ENCODE results near the gene EFCAB6.

The EFCAB6 gene

DNA sequence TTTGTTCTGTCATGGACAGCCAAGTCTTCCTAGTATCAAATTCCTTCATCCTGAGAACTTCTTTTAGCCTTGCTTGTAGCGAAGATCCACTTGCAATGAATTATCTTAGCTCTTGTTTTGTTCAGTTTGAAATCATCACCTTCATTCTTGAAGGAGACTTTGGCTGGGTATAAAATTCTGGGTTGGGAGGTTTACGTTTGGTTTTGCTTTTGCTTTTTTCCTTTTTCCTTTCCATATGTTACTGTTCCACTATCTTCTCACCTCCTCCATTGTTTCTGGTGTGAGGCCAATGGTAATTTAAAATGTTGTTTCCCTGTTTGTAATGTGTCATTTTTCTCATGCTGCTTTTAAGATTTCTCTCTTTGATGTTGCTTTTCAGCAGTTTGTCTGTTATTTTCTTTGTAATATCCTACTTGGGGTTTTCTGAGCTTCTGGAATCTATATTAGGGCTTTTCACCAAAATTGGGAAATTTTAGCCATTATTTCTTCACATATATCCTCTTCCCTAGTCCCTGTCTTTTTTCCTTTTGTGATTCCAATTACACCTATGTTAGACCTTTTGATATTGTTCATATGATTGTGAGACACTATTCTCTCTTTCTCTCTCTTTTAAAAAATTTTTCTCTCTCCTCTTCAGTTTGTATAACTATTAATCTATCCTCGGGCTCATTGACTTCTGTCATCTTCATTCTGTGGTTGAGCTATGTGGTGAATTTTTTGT, 172.7 kb downstream of the EFCAB6 start:
- no peak for DNase-seq (ENCODE audit: low spot score)

DNA sequence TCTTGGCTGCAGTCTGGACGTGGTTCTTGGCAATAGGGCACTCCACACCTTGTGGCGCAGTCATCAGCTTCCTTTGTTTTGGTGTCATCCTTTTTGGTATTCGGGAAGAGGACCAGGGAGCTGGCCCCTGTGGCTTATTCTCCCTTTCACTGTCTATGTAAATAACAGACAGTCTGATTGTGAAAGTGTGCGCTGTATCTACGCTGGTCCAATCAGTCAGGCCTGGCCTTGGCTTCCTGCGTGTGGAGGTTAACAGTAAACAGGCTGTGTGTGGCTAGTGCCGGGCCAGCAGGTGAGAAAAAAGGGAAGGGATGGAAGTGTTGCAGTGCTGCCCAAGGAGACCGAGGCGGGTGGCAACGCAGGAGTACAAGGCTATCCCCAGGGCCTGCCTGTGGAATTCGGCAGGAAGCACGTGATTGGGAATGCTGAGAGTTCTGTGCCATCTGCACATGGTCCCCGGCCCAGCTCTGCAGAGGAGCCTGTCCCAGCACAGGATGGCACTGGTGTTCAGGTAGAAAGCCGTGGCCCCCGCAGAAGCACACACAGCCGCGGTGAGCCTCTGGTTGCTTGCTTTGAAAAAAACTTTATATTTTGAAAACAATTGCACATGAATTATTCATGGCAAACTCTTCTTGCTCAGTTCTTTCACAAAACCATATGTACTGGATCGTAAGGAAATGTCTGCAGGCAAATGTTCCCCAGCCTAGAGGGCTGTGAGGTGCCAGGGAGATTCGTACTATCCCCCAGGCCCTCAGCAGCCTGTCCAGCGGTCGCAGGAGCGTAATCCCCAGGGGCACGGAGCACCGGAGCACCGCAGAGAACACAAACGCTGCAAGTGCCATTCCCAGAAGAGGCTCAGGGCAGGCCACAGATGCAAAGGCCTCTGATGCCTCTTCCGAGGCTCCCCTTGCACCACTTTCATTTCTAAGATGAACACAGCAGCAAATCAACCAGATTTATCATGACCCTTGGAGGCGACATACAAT, 174.5 kb downstream of the EFCAB6 start:
- no peak for DNase-seq (ENCODE audit: low spot score)

DNA sequence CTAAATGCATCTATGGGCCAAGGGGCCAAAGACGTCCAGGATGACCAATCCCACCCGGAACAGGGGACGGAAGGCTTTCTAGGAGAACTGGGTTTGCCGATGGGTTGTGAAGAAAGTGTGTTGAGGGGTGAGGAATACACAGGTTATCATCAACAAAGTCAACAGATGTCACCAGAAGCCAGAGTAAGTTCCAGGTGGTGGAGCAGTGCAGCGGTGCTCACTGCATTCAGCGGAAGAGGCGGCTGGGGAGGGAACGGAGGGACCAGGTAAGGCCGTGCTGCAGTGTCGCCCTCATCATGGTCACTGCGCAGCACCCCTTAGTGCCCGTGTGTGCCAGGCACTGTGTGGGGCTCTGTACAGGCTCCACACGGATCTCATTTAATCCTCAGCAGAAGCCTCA, 176.0 kb downstream of the EFCAB6 start:
- DNase-seq (ENCODE audit: low spot score), result no peak

DNA sequence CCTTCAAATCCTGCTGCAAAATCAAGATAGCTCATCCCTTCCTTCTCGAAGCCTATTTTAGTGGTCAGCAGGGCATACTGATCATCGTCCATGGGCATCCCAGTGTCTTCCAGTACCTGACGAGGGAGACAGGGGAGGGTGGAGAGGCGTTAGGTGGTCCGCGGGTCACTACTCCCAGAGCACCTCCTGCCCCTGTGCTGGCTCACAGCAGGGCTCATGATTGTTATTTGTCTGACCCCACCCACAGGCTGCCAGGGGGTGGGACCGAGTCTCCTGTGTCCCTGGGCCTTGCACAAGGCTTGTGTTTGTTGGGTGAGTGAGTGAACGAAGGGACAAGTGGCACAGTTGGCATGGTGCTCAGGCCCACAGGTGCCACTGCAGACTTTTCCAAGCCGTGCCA, 177.0 kb downstream of the EFCAB6 start:
- DNase-seq (ENCODE audit: low spot score), result no peak

DNA sequence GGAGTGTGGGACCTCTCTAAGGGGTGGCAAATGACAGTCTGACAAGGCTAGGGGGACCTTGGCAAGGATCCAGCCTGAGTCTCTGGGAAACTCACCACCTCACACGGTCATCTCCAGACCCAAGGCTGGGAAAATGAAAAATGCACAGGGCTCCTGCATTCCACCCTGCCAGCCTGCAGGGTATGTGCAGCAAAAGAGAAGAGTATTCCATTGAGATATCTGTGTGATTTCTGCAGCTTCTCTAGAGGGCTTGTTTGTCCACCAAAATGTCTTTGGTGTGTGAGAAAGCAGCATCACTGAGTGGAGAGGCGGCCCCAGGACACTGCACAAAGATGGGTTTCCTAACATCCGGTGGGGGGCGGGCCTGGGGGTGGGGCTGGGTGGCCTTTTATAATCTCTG, 177.8 kb downstream of the EFCAB6 start:
- no peak for DNase-seq (ENCODE audit: low spot score)

DNA sequence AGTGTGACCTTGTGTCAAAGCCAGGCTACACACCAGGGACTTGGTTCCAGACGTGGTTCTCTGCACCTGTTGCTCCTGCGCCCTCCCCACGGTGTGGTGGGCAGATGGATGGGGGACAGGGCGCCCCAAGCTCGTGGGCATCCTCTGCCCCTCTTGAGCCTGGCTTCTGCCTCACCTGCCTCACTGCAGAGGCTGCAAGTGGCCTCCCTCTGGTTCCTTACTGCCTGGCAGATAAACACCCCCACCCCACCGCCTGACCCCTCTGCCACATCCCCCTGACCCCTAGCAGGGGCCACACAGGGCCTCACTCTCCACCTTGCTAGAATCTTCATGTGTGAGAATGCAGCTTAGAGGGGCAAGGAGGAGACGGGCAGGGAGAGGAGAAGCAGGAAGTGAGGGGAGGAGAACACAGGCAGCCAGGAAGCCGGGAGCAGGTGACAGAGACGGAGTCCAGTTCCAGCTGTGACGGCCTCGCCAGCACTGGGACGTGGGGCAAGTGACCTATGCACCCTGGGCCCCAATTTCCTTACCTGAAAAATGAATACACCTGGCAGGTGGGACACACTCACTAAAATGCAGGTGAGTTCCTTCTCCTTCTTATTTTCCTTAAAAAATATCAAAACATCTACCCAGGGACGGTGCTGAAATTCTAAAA, 178.3 kb downstream of the EFCAB6 start:
- no peak for DNase-seq (ENCODE audit: low spot score)

DNA sequence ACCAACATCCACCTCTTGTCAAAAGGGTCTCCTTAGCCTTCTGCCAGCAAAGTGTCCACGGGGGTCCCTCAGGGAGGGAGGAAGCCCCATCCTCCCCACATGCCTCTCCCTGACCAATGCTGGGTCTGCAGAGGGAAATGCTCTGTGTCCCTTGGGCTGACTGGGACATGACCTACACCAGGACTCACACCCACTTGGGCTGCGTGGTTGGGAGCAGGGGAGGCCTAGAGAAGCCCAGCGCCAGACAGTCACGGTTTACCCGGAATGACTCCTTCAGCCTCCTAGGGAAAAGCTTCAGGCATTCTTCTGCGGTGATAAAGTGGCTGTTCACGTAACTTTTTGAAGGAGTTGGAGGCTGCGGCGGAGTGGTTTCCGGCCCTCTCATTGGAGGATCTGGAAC, 180.3 kb downstream of the EFCAB6 start:
- DNase-seq (ENCODE audit: low spot score), result no peak

DNA sequence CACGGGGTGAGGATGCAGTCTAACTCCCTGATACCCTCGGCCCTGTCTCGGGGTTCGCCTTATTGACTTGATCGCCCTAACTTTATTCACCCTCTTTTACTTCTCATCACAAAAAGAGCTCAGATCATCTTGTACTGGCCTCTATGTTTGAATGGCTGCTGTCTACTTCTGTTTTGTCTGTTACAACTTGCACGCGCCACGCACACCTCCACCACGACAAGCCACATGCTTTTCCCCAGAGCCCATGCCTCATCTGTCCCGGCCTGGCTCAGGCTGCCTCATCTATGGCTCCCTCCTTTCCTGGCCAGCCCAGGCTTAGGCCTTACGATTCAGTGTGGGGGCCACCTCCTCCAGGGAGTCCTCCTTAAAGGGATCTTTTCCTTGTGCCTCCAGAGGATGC, 180.9 kb downstream of the EFCAB6 start:
- DNase-seq (ENCODE audit: low spot score), result no peak

DNA sequence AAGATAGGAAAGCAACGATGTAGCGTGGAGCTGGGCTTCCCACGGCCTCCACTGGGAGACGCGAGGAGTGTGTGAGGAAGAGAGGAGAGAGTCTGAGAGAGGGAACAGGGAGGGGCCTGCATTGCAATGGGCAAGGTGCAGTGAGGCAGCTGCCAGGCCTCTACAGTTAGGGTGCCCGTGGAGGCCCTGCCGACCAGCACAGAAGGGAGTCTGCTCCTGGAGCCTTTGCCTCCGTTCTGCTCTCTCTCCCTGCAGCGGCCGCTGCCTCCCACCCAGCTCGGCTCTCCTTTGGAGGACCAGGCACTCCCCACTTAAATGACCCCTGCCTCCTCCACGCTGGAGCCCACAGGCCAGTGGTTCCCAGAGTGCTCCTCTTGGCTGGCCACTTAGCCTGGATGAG, 181.7 kb downstream of the EFCAB6 start:
- no peak for DNase-seq (ENCODE audit: low spot score)

DNA sequence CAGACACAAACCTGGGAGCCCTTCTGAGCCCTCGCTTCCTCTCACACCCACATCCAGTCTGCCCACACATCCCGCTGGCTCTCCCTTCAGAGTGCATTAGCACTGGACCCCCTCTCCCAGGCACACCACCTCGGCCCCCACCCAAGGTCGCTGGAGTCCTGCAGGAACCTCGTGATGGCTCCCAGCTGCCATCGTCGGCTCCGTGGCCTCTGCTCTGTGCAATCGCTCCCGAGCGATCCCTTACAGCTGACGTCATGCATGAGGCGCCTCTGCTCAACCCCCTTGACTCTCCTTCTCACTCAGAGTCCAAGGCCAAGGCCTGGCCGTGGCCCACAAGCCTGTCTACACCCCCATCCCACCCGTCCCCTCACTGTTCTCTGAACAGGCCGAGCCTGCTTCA, 183.9 kb downstream of the EFCAB6 start:
- no peak for DNase-seq (ENCODE audit: low spot score)

DNA sequence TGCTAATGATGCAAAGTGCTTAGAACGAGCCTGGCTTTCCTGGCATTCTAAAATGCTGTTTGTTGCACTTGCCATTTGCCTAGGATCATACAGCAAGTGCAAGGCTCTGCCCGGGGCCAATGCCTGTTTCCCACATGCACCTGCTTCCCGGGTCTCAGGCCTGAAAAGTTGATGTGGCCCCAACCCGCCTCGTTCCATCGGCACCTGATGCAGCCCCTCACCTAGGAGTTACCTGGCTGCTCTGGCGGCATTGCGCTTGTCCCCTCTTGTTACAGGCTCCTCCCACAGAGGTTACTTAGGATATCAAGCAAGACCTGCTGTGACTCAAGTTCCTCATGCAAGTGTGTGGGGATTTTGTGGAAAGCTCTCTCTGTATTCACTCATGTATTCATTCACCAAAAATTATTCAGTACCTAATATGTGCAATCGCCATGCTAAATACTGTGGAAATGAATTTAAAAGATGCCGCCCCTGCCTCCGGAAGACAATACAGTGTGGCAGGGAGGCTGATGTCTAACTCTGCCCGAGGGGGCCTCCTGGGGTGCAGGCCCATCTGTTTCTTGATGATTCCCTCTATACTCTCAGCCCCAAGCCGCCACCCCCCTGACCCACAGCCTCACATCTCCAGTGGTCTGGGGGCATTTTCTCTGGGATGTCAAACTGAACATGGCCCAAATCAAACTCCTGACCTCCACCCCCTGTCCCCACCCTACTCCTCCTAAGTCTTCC, 184.5 kb downstream of the EFCAB6 start:
- no peak for DNase-seq (ENCODE audit: low spot score)

DNA sequence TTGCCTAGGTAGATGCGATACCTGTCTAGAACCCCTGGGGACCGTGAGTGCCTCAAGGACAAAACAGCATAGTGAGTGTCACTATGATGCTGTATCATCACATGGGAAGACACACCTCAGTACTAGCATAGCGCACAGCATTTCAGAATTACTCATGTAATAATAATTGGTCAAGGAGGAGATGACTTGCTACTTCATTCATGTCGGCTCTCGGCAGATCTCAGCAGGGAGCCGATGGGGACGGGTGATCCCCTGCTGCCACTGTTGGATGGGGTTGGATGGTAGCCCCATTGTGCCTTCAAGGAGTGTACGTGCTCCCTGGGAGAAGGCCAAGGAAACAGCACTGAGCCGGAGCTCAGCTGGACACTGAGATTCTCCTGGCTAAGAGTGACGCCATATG, 186.9 kb downstream of the EFCAB6 start:
- no peak for DNase-seq (ENCODE audit: low spot score)

DNA sequence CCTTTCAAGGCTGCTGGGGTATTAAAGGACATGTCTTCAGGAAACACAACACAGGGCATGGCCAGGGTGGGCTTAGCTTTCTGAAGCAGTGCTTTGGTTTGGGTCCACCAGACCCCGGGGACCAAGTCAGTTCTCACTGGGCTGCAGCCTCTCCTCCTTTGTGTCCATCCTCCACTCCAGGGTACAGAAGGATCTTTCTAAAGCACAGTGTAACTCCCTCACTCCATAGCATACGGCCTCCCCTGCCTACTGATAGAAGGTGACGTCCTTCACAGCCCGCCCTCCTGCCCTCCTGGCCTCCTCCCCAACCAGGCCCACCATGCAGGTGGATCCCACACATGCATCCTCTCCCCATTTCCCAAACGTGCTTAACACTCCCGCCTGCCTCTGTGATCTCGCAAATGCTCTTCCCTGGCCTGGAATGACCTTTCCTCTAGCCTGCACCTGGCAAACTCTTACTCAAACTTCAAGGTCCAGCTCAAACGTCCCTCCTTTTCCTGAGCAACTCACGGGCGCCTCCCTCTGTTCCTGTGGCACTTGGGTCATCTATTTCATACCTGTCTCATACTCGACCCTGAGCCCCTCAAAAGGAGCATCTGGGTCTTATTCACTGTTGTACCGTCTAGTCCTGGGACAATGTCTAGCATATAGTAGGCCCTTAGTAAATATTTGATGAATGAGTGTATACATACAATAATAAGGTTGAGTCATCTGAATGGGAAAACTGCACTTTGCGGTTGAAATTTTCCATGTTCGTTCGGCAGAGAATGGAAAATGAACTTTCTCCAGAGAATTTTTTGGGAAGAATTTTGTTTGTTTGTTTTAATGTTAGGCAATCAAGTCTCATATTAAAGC, 187.7 kb downstream of the EFCAB6 start:
- DNase-seq (ENCODE audit: low spot score), result no peak

DNA sequence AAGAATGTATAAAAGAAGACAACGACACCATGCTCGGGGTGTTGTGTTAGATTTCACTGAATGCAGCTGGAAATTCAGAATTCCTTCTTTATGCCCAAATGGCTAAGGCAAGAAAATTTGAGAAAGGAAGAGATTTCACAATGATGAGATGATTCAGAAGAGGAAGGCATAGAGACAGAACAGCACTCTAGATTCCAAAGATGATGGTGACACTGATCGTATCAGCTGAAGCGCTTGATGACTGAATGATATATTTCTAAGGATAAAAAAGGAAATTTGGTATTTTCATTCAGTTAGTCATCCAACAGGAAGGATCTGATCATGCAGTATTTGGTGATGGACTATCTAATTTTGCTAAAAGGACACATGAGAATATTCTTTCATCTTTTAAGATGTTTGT, 189.2 kb downstream of the EFCAB6 start:
- no peak for DNase-seq (ENCODE audit: low spot score)

DNA sequence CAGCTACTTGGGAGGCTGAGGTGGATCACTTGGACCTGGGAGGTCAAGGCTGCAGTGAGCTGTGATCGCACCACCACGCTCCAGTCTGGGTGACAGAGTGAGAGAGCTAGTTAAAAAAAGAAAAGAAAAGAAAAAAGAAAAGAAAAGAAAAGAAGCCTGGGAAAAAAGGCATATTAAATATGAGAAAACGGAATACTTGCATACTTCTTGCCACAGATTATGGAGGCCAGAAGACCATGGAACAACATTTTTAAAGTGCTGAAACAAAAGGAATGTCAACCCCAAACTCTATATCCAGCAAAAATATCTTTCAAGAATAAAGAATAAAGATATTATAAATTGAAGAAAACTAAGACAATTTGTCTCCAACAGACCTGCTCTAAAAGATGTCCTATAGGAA, 191.9 kb downstream of the EFCAB6 start:
- DNase-seq (ENCODE audit: low spot score), result no peak

DNA sequence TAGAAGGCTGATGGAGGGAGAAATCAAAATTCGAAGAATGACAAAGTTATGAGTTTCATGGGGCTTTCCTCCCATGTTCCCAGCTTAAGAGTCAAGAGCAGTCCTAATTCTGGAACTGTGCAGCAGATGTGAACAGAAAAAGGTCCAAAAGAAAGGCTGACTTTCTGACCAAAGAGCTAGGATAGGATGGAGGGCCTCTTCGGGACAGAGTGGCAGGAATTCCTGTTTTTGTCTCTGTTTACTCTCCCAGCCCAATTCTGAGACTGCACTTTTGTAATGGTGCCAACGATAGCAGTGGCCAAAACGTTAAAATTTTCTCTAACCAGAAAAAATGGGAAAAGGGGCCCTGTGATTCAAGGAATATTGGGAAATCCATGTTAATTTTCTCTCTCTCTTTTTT, 193.6 kb downstream of the EFCAB6 start:
- DNase-seq (ENCODE audit: low spot score), result no peak

DNA sequence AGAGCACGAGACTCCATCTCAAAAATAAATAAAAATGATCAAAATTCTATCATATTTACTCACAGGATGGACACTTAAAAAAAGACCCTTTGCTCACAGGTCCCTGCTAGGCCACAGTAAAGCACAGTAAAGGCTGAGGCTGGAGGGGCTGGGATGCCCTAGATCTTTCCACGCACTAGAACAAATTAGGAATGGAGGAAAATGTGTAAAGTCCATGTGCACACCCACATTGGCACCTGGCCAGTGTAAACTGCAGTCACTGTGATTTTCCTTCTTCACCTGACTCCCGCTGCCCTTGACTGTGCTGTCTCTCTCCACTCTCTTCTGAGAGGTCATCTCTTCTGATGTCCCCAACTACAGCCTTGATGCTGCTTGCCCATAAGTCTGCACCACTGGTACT, 195.5 kb downstream of the EFCAB6 start:
- DNase-seq (ENCODE audit: low spot score), result no peak

DNA sequence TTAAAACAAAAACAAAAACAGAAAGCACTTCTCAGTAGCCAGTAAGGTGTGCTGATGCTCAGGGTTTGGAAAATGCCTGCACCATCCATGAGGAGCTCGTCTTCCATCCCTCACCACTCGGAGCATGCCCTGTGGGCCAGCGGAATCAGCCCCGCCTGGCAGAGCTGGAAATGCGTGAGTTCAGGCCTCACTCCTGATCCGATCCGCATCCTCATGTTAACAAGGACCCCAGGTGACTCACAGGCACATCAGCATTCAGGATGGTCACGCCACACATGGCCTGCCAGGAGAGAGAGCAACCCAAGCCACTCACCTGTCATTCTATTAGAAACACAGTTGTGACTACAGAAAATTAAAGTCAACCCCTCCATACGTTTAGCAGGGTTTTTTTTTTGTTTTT, 211.8 kb downstream of the EFCAB6 start:
- DNase-seq (ENCODE audit: low spot score), result no peak

DNA sequence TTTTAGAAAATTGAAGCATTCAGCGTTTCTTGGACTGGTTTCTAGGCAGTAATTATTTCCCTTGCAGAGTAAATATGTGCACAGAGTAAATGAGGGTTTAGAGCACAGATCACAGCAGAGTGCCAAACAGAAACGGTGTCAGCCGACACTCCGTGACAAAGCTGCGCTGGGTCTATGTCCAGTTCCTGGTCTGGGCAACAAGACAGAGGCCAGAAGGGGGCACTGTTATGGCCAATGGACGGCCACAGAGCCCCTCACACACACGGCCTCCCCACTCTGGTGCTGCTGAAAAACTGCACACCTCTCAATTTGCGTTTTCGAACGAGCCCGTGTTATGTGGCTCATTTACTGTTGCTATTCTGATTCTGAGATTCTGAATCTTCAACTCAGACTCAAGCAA, 219.6 kb downstream of the EFCAB6 start:
- no peak for DNase-seq (ENCODE audit: low spot score)

DNA sequence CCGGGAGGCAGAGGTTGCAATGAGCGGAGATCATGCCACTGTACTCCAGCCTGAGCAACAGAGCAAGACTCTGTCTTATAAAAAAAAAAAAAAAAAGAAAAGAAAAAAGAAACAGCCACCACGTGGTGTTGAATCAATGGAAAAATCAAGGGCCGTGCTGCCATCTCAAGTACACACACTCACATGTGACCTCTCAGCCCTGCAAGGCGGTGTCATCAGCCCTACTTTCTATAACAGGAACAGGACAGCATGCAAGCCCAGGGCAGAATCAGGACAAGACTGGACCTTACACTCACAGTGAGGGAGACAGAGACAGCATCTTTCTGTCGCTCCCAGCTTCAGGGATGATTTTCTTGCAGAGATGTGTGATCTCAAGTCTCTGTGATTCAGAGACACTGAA, 220.7 kb downstream of the EFCAB6 start:
- no peak for DNase-seq (ENCODE audit: low spot score)

DNA sequence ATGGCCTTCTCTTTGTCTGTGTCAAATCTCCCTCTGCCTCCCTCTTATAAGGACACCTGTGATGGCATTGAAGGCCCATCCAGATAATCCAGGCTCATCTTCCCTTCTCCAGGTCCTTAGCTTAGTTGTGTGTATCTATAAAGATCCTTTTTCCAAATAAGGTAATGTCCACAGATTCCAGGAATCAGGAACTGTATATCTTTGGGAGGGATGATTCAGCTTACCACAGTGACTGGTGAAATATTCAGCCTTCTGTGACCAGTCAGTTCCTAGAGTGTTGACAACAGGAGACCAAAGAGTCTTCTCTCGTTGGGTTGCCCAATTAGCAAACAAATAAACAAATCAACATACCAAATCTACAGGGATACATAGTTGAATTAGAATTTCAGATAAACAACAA, 224.5 kb downstream of the EFCAB6 start:
- DNase-seq (ENCODE audit: low spot score), result no peak
